Keratinocyte (primary cell): Measurements from ENCODE around the gene AKNA. TPM values are rescaled to one million over a fixed set of nuclear protein-coding genes. Genes with fewer than 3 reads are reported as not detected.
A peak's percentile ranks its signal among the peaks of the same experiment; 100 is the strongest.

Experiments
- DNase-seq: peaks from one replicate; pipeline ENCODE4 v3.0.0-alpha.2; 2011; ENCODE audit warnings: low read depth, missing footprints, low spot score
- FAIRE-seq: peaks from 2 replicates; lab custom pipeline; 2011; peaks lifted over from hg19 to GRCh38; lab: Jason Lieb, UNC
- H2AFZ ChIP-seq: 2 replicates; pipeline ENCODE4 v1.6.0; 2012; ENCODE audit warnings: low read length, control low read depth, inconsistent platforms; ENCODE audit not compliant: control insufficient read depth
- H3K27ac ChIP-seq: 2 replicates; pipeline ENCODE4 v1.5.1; 2011; ENCODE audit warnings: low read length; ENCODE audit not compliant: control insufficient read depth, insufficient read depth
- H3K27me3 ChIP-seq: 3 replicates; pipeline ENCODE4 v1.6.0; 2011; ENCODE audit warnings: low read length; ENCODE audit not compliant: control insufficient read depth, insufficient read depth; ENCODE audit errors: extremely low read depth
- H3K36me3 ChIP-seq, 2 experiments: 2 replicates in 1 of 2; 3 replicates in 1 of 2; pipeline ENCODE4 v1.5.1; 2011; ENCODE audit warnings: low read length in 2 of 2, mild to moderate bottlenecking in 1 of 2; ENCODE audit not compliant: control insufficient read depth in 2 of 2, insufficient read depth in 2 of 2; ENCODE audit errors: extremely low read depth in 1 of 2
- H3K4me1 ChIP-seq: 3 replicates; pipeline ENCODE4 v1.5.1; 2011; ENCODE audit warnings: low read length; ENCODE audit not compliant: control insufficient read depth, insufficient read depth; ENCODE audit errors: extremely low read depth
- H3K4me2 ChIP-seq: 3 replicates; pipeline ENCODE4 v1.6.0; 2011; ENCODE audit warnings: low read depth, low read length; ENCODE audit not compliant: control insufficient read depth, insufficient read depth; ENCODE audit errors: extremely low read depth
- H3K4me3 ChIP-seq, 3 experiments: fragments of 200-600 bp in 1 of 3; sonication (generic) in 1 of 3; 2 replicates in 2 of 3; 3 replicates in 1 of 3; pipeline ENCODE4 v1.5.1; 2011 to 2016; ENCODE audit warnings: low read length in 3 of 3, mild to moderate bottlenecking in 3 of 3, control low read depth in 2 of 3, inconsistent platforms in 1 of 3, low read depth in 1 of 3, mixed read lengths in 1 of 3, mixed run types in 1 of 3, moderate library complexity in 1 of 3; ENCODE audit not compliant: control insufficient read depth in 2 of 3, insufficient read depth in 2 of 3; ENCODE audit errors: extremely low read depth in 1 of 3
- H3K79me2 ChIP-seq: 2 replicates; pipeline ENCODE4 v1.6.0; 2012; ENCODE audit warnings: low read length; ENCODE audit not compliant: control insufficient read depth, insufficient read depth
- H3K9ac ChIP-seq: 3 replicates; pipeline ENCODE4 v1.6.0; 2011; ENCODE audit warnings: low read length; ENCODE audit not compliant: control insufficient read depth, insufficient read depth; ENCODE audit errors: extremely low read depth
- H3K9me1 ChIP-seq: 3 replicates; pipeline ENCODE4 v1.6.0; 2011; ENCODE audit warnings: low read length; ENCODE audit not compliant: control insufficient read depth, insufficient read depth; ENCODE audit errors: extremely low read depth
- H3K9me3 ChIP-seq: 2 replicates; pipeline ENCODE4 v1.5.1; 2012; ENCODE audit warnings: low read depth, low read length; ENCODE audit not compliant: control insufficient read depth
- H4K20me1 ChIP-seq: 3 replicates; pipeline ENCODE4 v1.6.0; 2011; ENCODE audit warnings: low read length; ENCODE audit not compliant: control insufficient read depth, insufficient read depth; ENCODE audit errors: extremely low read depth
- EZH2 ChIP-seq: IDR thresholded peaks from one replicate; pipeline ENCODE4 v1.6.1; 2012; ENCODE audit warnings: inconsistent platforms, mild to moderate bottlenecking, low read length, moderate library complexity
- dilution Hi-C: fragments of 300-500 bp; cut with MboI; formaldehyde crosslinking; loops from one replicate; pipeline ENCODE4 v1.7.0; 2020; ENCODE audit warnings: low sequenced_read_pairs; ENCODE audit not compliant: extremely low pct_ligation_motif_present
- polyA plus RNA-seq, 5 experiments: library from polyadenylated mRNA; depleted of rRNA in 3 of 5; stranded (reverse) in 3 of 5; stranded (forward) in 1 of 5; unstranded in 1 of 5; fragments of >200 nt; gene quantifications; 1 replicate in 1 of 5; 2 replicates in 3 of 5; 3 replicates in 1 of 5; pipeline versions ENCODE4 v1.2.1 to v1.2.3, GENCODE V29; 2011 to 2012; ENCODE audit warnings: missing spikeins in 2 of 5, low read depth in 1 of 5, low replicate concordance in 1 of 5
- TF ChIP-seq, protein P1 (sequence below), 3 experiments: IDR thresholded peaks in 1 of 3; conservative IDR thresholded peaks in 1 of 3; optimal IDR thresholded peaks in 1 of 3; 2 replicates in 2 of 3; 3 replicates in 1 of 3; pipeline versions ENCODE3 to v1.5.1; 2011; ENCODE audit warnings: low read length in 3 of 3, mild to moderate bottlenecking in 3 of 3, moderate library complexity in 2 of 3, control low read depth in 1 of 3, inconsistent platforms in 1 of 3; ENCODE audit not compliant: insufficient read depth in 2 of 3; ENCODE audit errors: extremely low read depth in 1 of 3

Gene AKNA
- polyA plus RNA-seq, 1 donor (not counting 4 experiments of a cell fraction or from before 2014, with no cell fraction given): 0.79 TPM

DNA sequence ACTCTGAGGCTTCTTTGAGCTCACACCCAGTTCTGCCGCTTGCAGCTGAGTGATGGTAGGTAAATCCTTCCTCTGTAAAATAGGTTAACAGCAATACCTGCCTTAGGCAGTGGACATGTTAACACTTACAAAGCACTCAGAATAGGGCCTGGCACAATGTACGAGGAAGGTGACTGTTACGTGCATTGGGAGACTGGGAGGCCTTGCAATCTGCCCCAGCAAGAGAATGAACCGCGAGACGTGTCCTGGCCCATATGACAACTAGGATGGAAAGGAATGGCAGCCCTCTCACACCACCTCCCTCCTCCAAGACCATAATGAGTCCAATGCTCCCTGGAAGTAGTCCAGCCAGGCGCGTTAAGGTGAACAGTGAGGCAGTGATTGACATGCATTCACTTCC is 23.1 kb upstream of the AKNA start:
- H3K9me1 ChIP-seq: no peaks in the 10 kb centered on the region
- dilution Hi-C loops: no loop called here
- no peak overlapping the region for H3K4me3 ChIP-seq
- no peaks in the 10 kb centered on the region for H3K9me3 ChIP-seq
- H3K4me1 ChIP-seq: peaks cover 22% of the 10 kb centered on the region
- TF ChIP-seq, protein P1, sequence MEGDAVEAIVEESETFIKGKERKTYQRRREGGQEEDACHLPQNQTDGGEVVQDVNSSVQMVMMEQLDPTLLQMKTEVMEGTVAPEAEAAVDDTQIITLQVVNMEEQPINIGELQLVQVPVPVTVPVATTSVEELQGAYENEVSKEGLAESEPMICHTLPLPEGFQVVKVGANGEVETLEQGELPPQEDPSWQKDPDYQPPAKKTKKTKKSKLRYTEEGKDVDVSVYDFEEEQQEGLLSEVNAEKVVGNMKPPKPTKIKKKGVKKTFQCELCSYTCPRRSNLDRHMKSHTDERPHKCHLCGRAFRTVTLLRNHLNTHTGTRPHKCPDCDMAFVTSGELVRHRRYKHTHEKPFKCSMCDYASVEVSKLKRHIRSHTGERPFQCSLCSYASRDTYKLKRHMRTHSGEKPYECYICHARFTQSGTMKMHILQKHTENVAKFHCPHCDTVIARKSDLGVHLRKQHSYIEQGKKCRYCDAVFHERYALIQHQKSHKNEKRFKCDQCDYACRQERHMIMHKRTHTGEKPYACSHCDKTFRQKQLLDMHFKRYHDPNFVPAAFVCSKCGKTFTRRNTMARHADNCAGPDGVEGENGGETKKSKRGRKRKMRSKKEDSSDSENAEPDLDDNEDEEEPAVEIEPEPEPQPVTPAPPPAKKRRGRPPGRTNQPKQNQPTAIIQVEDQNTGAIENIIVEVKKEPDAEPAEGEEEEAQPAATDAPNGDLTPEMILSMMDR (optimal IDR thresholded peaks at IDR 0.05 in 1 of 3, IDR thresholded peaks at IDR 0.05 in 1 of 3, conservative IDR thresholded peaks at IDR 0.05 in 1 of 3; ENCODE audit: extremely low read depth in 1 of 3, insufficient read depth in 2 of 3, low read length in 3 of 3): no peak
- TF ChIP-seq EZH2: no peak
- DNase-seq (peak; percentile 97), FAIRE-seq (peak; percentile 99)
- no peaks in the 10 kb centered on the region for H3K79me2 ChIP-seq
- no peaks in the 10 kb centered on the region for H3K27me3 ChIP-seq
- H4K20me1 ChIP-seq: no peaks in the 10 kb centered on the region
- H2AFZ ChIP-seq: no peak overlapping the region
- H3K36me3 ChIP-seq: no peaks in the 10 kb centered on the region
- H3K27ac ChIP-seq: peak overlapping the region; percentile 33
- H3K9ac ChIP-seq: peak overlapping the region; percentile 5
- H3K4me2 ChIP-seq: peak overlapping the region; percentile 56

DNA sequence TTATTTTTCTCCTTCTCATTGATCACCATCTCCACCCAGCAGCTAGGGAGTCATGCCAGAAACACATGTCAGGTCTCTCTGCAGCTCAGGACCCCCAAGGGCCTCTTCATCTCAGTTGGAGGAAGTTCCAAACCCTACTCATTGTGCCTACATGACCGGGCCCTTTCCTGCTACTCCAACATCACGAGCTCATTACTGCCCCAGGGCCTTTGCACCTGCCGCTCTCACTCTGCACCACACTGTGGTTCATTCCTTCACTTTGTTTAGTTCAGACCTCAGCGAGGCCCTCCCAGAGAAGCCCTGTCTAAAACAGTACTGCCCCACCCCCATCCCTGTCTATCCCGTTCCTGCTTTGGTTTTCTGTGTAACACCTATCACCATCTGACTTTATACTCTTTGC is 22.1 kb upstream of the AKNA start:
- no peak overlapping the region for H3K4me2 ChIP-seq
- DNase-seq: no peak
- H3K27me3 ChIP-seq: no peaks in the 10 kb centered on the region
- FAIRE-seq: no peak
- H3K9me1 ChIP-seq: no peaks in the 10 kb centered on the region
- no peaks in the 10 kb centered on the region for H3K9me3 ChIP-seq
- dilution Hi-C loops: no loop called here
- H3K79me2 ChIP-seq: no peaks in the 10 kb centered on the region
- no peak for TF ChIP-seq EZH2
- TF ChIP-seq, protein P1 (optimal IDR thresholded peaks at IDR 0.05 in 1 of 3, IDR thresholded peaks at IDR 0.05 in 1 of 3, conservative IDR thresholded peaks at IDR 0.05 in 1 of 3; ENCODE audit: extremely low read depth in 1 of 3, insufficient read depth in 2 of 3, low read length in 3 of 3): no peak
- H3K9ac ChIP-seq: no peak overlapping the region
- H3K4me1 ChIP-seq: peaks cover 29% of the 10 kb centered on the region
- H3K36me3 ChIP-seq: no peaks in the 10 kb centered on the region
- H4K20me1 ChIP-seq: no peaks in the 10 kb centered on the region
- H3K4me3 ChIP-seq: no peak overlapping the region
- H2AFZ ChIP-seq: no peak overlapping the region
- no peak overlapping the region for H3K27ac ChIP-seq
